Activated T-helper 9 cell treated with anti-CD3 and anti-CD28 coated beads, Interleukin-2, amount 50 U/mL, for 16 hours (primary cell): Measurements from ENCODE around the gene UQCRHL.

ENCODE experiments used
- DNase-seq: peaks from one replicate; pipeline ENCODE4 v3.0.0-alpha.2; 2020; ENCODE audit warnings: low read depth

UQCRHL gene

GRCh38 chr1:15797614-15798390 lies 9.6 kb downstream of the UQCRHL start:
- DNase-seq = no peak

- no peak for DNase-seq
Observed at GRCh38 chr1:15796086-15796462, 11.4 kb downstream of the UQCRHL start.

GRCh38 chr1:15788624-15789301 lies 18.7 kb downstream of the UQCRHL start:
- DNase-seq = no peak

GRCh38 chr1:15786581-15786980 lies 20.9 kb downstream of the UQCRHL start:
- DNase-seq = no peak

GRCh38 chr1:15785683-15786082 lies 21.8 kb downstream of the UQCRHL start:
- DNase-seq = no peak

- DNase-seq = no peak
Observed at GRCh38 chr1:15777909-15778707, 29.3 kb downstream of the UQCRHL start.

GRCh38 chr1:15775706-15776105 lies 31.7 kb downstream of the UQCRHL start:
- DNase-seq = no peak

GRCh38 chr1:15771836-15772515 lies 35.5 kb downstream of the UQCRHL start:
- no peak for DNase-seq

- DNase-seq = no peak
Observed at GRCh38 chr1:15770313-15770962, 37.0 kb downstream of the UQCRHL start.

- DNase-seq = no peak
Observed at GRCh38 chr1:15768388-15768787, 39.1 kb downstream of the UQCRHL start.

GRCh38 chr1:15767941-15768340 lies 39.5 kb downstream of the UQCRHL start:
- no peak for DNase-seq

GRCh38 chr1:15765495-15766194 lies 41.8 kb downstream of the UQCRHL start:
- DNase-seq = no peak

- no peak for DNase-seq
Observed at GRCh38 chr1:15764890-15765289, 42.6 kb downstream of the UQCRHL start.

- DNase-seq = no peak
Observed at GRCh38 chr1:15764269-15764764, 43.1 kb downstream of the UQCRHL start.

GRCh38 chr1:15762546-15762945 lies 44.9 kb downstream of the UQCRHL start:
- DNase-seq = no peak

- no peak for DNase-seq
Observed at GRCh38 chr1:15761366-15762128, 45.9 kb downstream of the UQCRHL start.

- DNase-seq = no peak
Observed at GRCh38 chr1:15760520-15761211, 46.8 kb downstream of the UQCRHL start.

- DNase-seq = no peak
Observed at GRCh38 chr1:15758953-15759661, 48.3 kb downstream of the UQCRHL start.
